K562 (cell line): ENCODE results near the gene INO80E. TPM values are rescaled to one million over a fixed set of nuclear protein-coding genes. Genes with fewer than 3 reads are reported as not detected.

ENCODE experiments used
- RREB1 ChIP-seq: fragments of 250-450 bp; sonication (Bioruptor Pico); IDR thresholded peaks from 2 replicates; pipeline ENCODE4 v1.4.0; 2020
- XRCC3 ChIP-seq: fragments of 450-650 bp; IDR thresholded peaks from 2 replicates; pipeline ENCODE4 v1.6.1; 2017; ENCODE audit warnings: mild to moderate bottlenecking, moderate library complexity
- ZBTB11 ChIP-seq, 3 experiments: fragments of 200-800 bp in 1 of 3; fragments of 250-450 bp in 1 of 3; fragments of 450-650 bp in 1 of 3; sonication (Bioruptor Pico) in 1 of 3; sonication (Bioruptor generic) in 1 of 3; formaldehyde crosslinking in 1 of 3; IDR thresholded peaks; 2 replicates each; pipeline versions ENCODE4 v1.6.1 to v1.8.0; 2016 to 2022; ENCODE audit warnings: mild to moderate bottlenecking in 2 of 3, missing genetic modification characterization in 2 of 3, missing compliant biosample characterization in 1 of 3, moderate library complexity in 1 of 3
- polyA plus RNA-seq, 8 experiments: library from polyadenylated mRNA; depleted of rRNA in 4 of 8; stranded (reverse) in 5 of 8; unstranded in 3 of 8; fragments of >200 nt; fragmentation: Nextera tagmentation in 2 of 8; fragmentation: Illumina TruSeq in 1 of 8; extraction: Ambion mirVana in 2 of 8; extraction: Trizol in 1 of 8; gene quantifications; 2 replicates each; pipeline versions ENCODE4 v1.2.1 to v1.2.3, GENCODE V29; 2011 to 2014; ENCODE audit warnings: inconsistent platforms in 1 of 8, missing spikeins in 1 of 8
- total RNA-seq, 7 experiments: library from RNA; depleted of rRNA in 6 of 7; stranded (reverse); fragments of >200 nt in 6 of 7; fragmentation: Illumina TruSeq in 2 of 7; extraction: Trizol in 2 of 7; gene quantifications; 2 replicates each; pipeline versions ENCODE4 v1.2.1 to v1.2.3, GENCODE V29; 2011 to 2021; ENCODE audit warnings: low replicate concordance in 1 of 7

INO80E gene
- total and polyA plus RNA-seq, 9 of the 15 experiments (the other 6 are each of a cell fraction or from before 2014, with no cell fraction given) = 0.31 to 102 (median 49.3) TPM

- TF ChIP-seq RREB1 (CRISPR knock-in tag) = no peak
- TF ChIP-seq XRCC3 = no peak
- no peak for TF ChIP-seq ZBTB11 (CRISPR knock-in tag; IDR thresholded peaks at IDR 0.05)
Measured at GRCh38 chr16:29972500-29972899, 23.5 kb upstream of the INO80E start (continued).
